ENCODE measurements around the gene BEGAIN. TPM values are rescaled to one million over a fixed set of nuclear protein-coding genes. Genes with fewer than 3 reads are reported as not detected.

Gene BEGAIN
- total and polyA plus RNA-seq, 2 donors (not counting 3 experiments of a cell fraction or from before 2014, with no cell fraction given), result 0.49 TPM; not detected in 1

- ChIA-PET POLR2A (no interaction called here), CTCF (interaction anchor here (0.5 to 1.0 kb wide), 2 partner anchors 15 to 631 kb away, joined by 4 read pairs; no protein-coding TSS in a partner anchor)
- Histone ChIP-seq H3K4me1 (ENCODE audit: control insufficient read depth, extremely low read depth, insufficient read depth, low read length) (no peaks in the 10 kb centered on the region), H3K9ac (replicated peaks; ENCODE audit: extremely low read depth, insufficient read depth, low read length) (no peak overlapping the region), H3K9me1 (replicated peaks; ENCODE audit: control insufficient read depth, extremely low read depth, insufficient read depth, low read length) (no peaks in the 10 kb centered on the region), H3K36me3 (ENCODE audit: control insufficient read depth in 2 of 2, extremely low read depth in 1 of 2, insufficient read depth in 2 of 2, low read length in 2 of 2) (no peaks in the 10 kb centered on the region), H3K9me3 (replicated peaks; ENCODE audit: control insufficient read depth, insufficient read depth, low read length) (no peaks in the 10 kb centered on the region), H3K27ac (ENCODE audit: insufficient read depth, low read depth, low read length) (no peak overlapping the region), H3K4me2 (ENCODE audit: insufficient read depth, low read length) (no peak overlapping the region), H3K27me3 (ENCODE audit: control insufficient read depth in 2 of 2, insufficient read depth in 2 of 2, low read length in 2 of 2) (peaks cover 0 to 21% of the 10 kb centered on the region in 2 experiments), H2AFZ (ENCODE audit: low read depth, low read length) (no peak overlapping the region), H3K4me3 (replicated peaks in 1 of 3; ENCODE audit: insufficient read depth in 1 of 3, low read depth in 1 of 3, low read length in 3 of 3) (no peak overlapping the region), H4K20me1 (replicated peaks; ENCODE audit: control insufficient read depth, extremely low read depth, insufficient read depth, low read length) (no peaks in the 10 kb centered on the region), H3K79me2 (ENCODE audit: control insufficient read depth, insufficient read depth, low read length) (no peaks in the 10 kb centered on the region)
- FAIRE-seq, result no peak
- dilution Hi-C loops (cut with MboI; ENCODE audit: extremely low pct_ligation_motif_present, low sequenced_read_pairs) (no loop called here), intact Hi-C loops (cut with micrococcal nuclease) (no loop called here)
- no TSS peak for BruUV-seq (replicated peaks)
- TF ChIP-seq FOS (IDR thresholded peaks at IDR 0.05; ENCODE audit: borderline replicate concordance, insufficient read depth, low read length), result no peak
- no peak for TF ChIP-seq JUN (IDR thresholded peaks at IDR 0.05; ENCODE audit: borderline replicate concordance, insufficient read depth, insufficient read length, low read depth)
- TF ChIP-seq POLR2A (IDR thresholded peaks at IDR 0.05; ENCODE audit: low read depth, low read length), result no peak
- no peak for TF ChIP-seq CTCF (IDR thresholded peaks at IDR 0.05; ENCODE audit: extremely low read depth in 1 of 2, insufficient read depth in 1 of 2, low read depth in 1 of 2, low read length in 2 of 2)
- TF ChIP-seq POLR2AphosphoS5 (IDR thresholded peaks at IDR 0.05; ENCODE audit: insufficient read depth, low read depth, low read length), result no peak
- no peak for TF ChIP-seq MAX (IDR thresholded peaks at IDR 0.05; ENCODE audit: insufficient read depth, insufficient read length)
- TF ChIP-seq EZH2 (IDR thresholded peaks at IDR 0.05; ENCODE audit: borderline replicate concordance, low read depth, low read length, severe bottlenecking), result no peak
- TF ChIP-seq GATA2 (IDR thresholded peaks at IDR 0.05; ENCODE audit: insufficient read depth, insufficient read length, low read depth, low read length), result no peak
- TF ChIP-seq MYC (IDR thresholded peaks at IDR 0.05; ENCODE audit: low read depth, low read length), result no peak
- DNase-seq (ENCODE audit: low read depth, low spot score), result no peak
These were observed 15.5 kb upstream of the BEGAIN start for GRCh38 chr14:100602621-100603230.
